ENCODE data around the gene LDLRAD4. TPM values are rescaled to one million over a fixed set of nuclear protein-coding genes. Genes with fewer than 3 reads are reported as not detected.
"Not testable (repeated sequence)": the region's sequence is repeated elsewhere in the genome, so short reads cannot be mapped to it uniquely, and the experiment has no call there.

Gene LDLRAD4
- total RNA-seq, 1 experiment from 2014 or later, result 204 TPM

GRCh38 chr18:13470516-13471197, 252.1 kb downstream of the LDLRAD4 start:
- H2AFZ ChIP-seq (ENCODE audit: low read length), result no peak overlapping the region
- no peaks in the 10 kb centered on the region for H3K9me2 ChIP-seq (replicated peaks; ENCODE audit: insufficient read depth, low read length)
- H3K9ac ChIP-seq (ENCODE audit: low read length), result no peak overlapping the region
- no peaks in the 10 kb centered on the region for H3K9me3 ChIP-seq (ENCODE audit: low read length)
- no peak overlapping the region for H3K27ac ChIP-seq (ENCODE audit: low read length)
- no peak for DNase-seq
- H3K4me2 ChIP-seq (ENCODE audit: low read depth, low read length, poor library complexity, severe bottlenecking), result no peak overlapping the region
- H3K79me2 ChIP-seq (ENCODE audit: low read length), result no peaks in the 10 kb centered on the region
- H4K20me1 ChIP-seq (ENCODE audit: insufficient read depth, low read depth, low read length), result no peaks in the 10 kb centered on the region
- no peak overlapping the region for H3K4me3 ChIP-seq (ENCODE audit: low read length)
- no peaks in the 10 kb centered on the region for H3K27me3 ChIP-seq (ENCODE audit: low read length)
- no peaks in the 10 kb centered on the region for H3K36me3 ChIP-seq (ENCODE audit: insufficient read depth, low read length)
- peaks cover 2% of the 10 kb centered on the region; the same call in 1 of the 2 replicates for H3K4me1 ChIP-seq (ENCODE audit: low read length)

- Histone ChIP-seq H3K9me2 (replicated peaks; ENCODE audit: insufficient read depth, low read length) (no peaks in the 10 kb centered on the region), H3K4me2 (ENCODE audit: low read depth, low read length, poor library complexity, severe bottlenecking) (no peak overlapping the region), H3K27ac (ENCODE audit: low read length) (no peak overlapping the region), H3K4me1 (ENCODE audit: low read length) (no peaks in the 10 kb centered on the region), H3K27me3 (ENCODE audit: low read length) (no peaks in the 10 kb centered on the region), H2AFZ (ENCODE audit: low read length) (no peak overlapping the region), H4K20me1 (ENCODE audit: insufficient read depth, low read depth, low read length) (no peaks in the 10 kb centered on the region), H3K9ac (ENCODE audit: low read length) (no peak overlapping the region), H3K79me2 (ENCODE audit: low read length) (no peaks in the 10 kb centered on the region), H3K4me3 (ENCODE audit: low read length) (no peak overlapping the region), H3K9me3 (ENCODE audit: low read length) (no peaks in the 10 kb centered on the region), H3K36me3 (ENCODE audit: insufficient read depth, low read length) (no peaks in the 10 kb centered on the region)
- DNase-seq, result no peak
Observed at GRCh38 chr18:13471198-13471845, 252.8 kb downstream of the LDLRAD4 start.

- Histone ChIP-seq H3K9ac (ENCODE audit: low read length) (no peak overlapping the region), H3K4me1 (ENCODE audit: low read length) (no peaks in the 10 kb centered on the region)
Observed at GRCh38 chr18:13471971-13472628, 253.5 kb downstream of the LDLRAD4 start.

GRCh38 chr18:13473751-13474150, 255.2 kb downstream of the LDLRAD4 start:
- Histone ChIP-seq H3K4me1 (ENCODE audit: low read length) (no peaks in the 10 kb centered on the region), H3K4me2 (ENCODE audit: low read depth, low read length, poor library complexity, severe bottlenecking) (no peak overlapping the region), H2AFZ (ENCODE audit: low read length) (no peak overlapping the region), H4K20me1 (ENCODE audit: insufficient read depth, low read depth, low read length) (no peaks in the 10 kb centered on the region), H3K79me2 (ENCODE audit: low read length) (no peaks in the 10 kb centered on the region), H3K9me3 (ENCODE audit: low read length) (no peaks in the 10 kb centered on the region), H3K9me2 (replicated peaks; ENCODE audit: insufficient read depth, low read length) (no peaks in the 10 kb centered on the region), H3K9ac (ENCODE audit: low read length) (no peak overlapping the region), H3K36me3 (ENCODE audit: insufficient read depth, low read length) (no peaks in the 10 kb centered on the region), H3K27me3 (ENCODE audit: low read length) (no peaks in the 10 kb centered on the region), H3K4me3 (ENCODE audit: low read length) (no peak overlapping the region), H3K27ac (ENCODE audit: low read length) (no peak overlapping the region)
- no peak for DNase-seq

More at GRCh38 chr18:13471971-13472628, 253.5 kb downstream of the LDLRAD4 start:
- Histone ChIP-seq H3K9me2 (replicated peaks; ENCODE audit: insufficient read depth, low read length) (no peaks in the 10 kb centered on the region), H2AFZ (ENCODE audit: low read length) (no peak overlapping the region), H4K20me1 (ENCODE audit: insufficient read depth, low read depth, low read length) (no peaks in the 10 kb centered on the region), H3K9me3 (ENCODE audit: low read length) (no peaks in the 10 kb centered on the region), H3K4me2 (ENCODE audit: low read depth, low read length, poor library complexity, severe bottlenecking) (no peak overlapping the region), H3K27me3 (ENCODE audit: low read length) (no peaks in the 10 kb centered on the region), H3K79me2 (ENCODE audit: low read length) (no peaks in the 10 kb centered on the region), H3K36me3 (ENCODE audit: insufficient read depth, low read length) (no peaks in the 10 kb centered on the region), H3K4me3 (ENCODE audit: low read length) (no peak overlapping the region), H3K27ac (ENCODE audit: low read length) (no peak overlapping the region)
- DNase-seq, result no peak

GRCh38 chr18:13474336-13474735, 255.8 kb downstream of the LDLRAD4 start:
- Histone ChIP-seq H3K27me3 (ENCODE audit: low read length) (no peaks in the 10 kb centered on the region), H3K36me3 (ENCODE audit: insufficient read depth, low read length) (no peaks in the 10 kb centered on the region), H3K4me2 (ENCODE audit: low read depth, low read length, poor library complexity, severe bottlenecking) (no peak overlapping the region), H3K79me2 (ENCODE audit: low read length) (no peaks in the 10 kb centered on the region), H4K20me1 (ENCODE audit: insufficient read depth, low read depth, low read length) (no peaks in the 10 kb centered on the region), H3K4me1 (ENCODE audit: low read length) (no peaks in the 10 kb centered on the region), H3K9me3 (ENCODE audit: low read length) (no peaks in the 10 kb centered on the region), H3K9me2 (replicated peaks; ENCODE audit: insufficient read depth, low read length) (no peaks in the 10 kb centered on the region), H3K9ac (ENCODE audit: low read length) (no peak overlapping the region), H3K4me3 (ENCODE audit: low read length) (no peak overlapping the region), H3K27ac (ENCODE audit: low read length) (no peak overlapping the region), H2AFZ (ENCODE audit: low read length) (no peak overlapping the region)
- no peak for DNase-seq

GRCh38 chr18:13474907-13475545, 256.5 kb downstream of the LDLRAD4 start:
- Histone ChIP-seq H3K36me3 (ENCODE audit: insufficient read depth, low read length) (no peaks in the 10 kb centered on the region), H3K9me3 (ENCODE audit: low read length) (no peaks in the 10 kb centered on the region), H3K4me2 (ENCODE audit: low read depth, low read length, poor library complexity, severe bottlenecking) (no peak overlapping the region), H3K27ac (ENCODE audit: low read length) (no peak overlapping the region), H4K20me1 (ENCODE audit: insufficient read depth, low read depth, low read length) (no peaks in the 10 kb centered on the region), H3K79me2 (ENCODE audit: low read length) (no peaks in the 10 kb centered on the region), H3K27me3 (ENCODE audit: low read length) (no peaks in the 10 kb centered on the region), H3K4me3 (ENCODE audit: low read length) (no peak overlapping the region), H3K9ac (ENCODE audit: low read length) (no peak overlapping the region), H3K9me2 (replicated peaks; ENCODE audit: insufficient read depth, low read length) (no peaks in the 10 kb centered on the region), H2AFZ (ENCODE audit: low read length) (no peak overlapping the region), H3K4me1 (ENCODE audit: low read length) (no peaks in the 10 kb centered on the region)
- DNase-seq, result no peak

- not testable (repeated sequence) for H3K27me3 ChIP-seq (ENCODE audit: low read length); DNase-seq; H3K27ac ChIP-seq (ENCODE audit: low read length); H3K9me3 ChIP-seq (ENCODE audit: low read length); H3K79me2 ChIP-seq (ENCODE audit: low read length); H2AFZ ChIP-seq (ENCODE audit: low read length); H3K9me2 ChIP-seq (replicated peaks; ENCODE audit: insufficient read depth, low read length); H3K36me3 ChIP-seq (ENCODE audit: insufficient read depth, low read length); H3K4me1 ChIP-seq (ENCODE audit: low read length); H3K9ac ChIP-seq (ENCODE audit: low read length); H4K20me1 ChIP-seq (ENCODE audit: insufficient read depth, low read depth, low read length); H3K4me3 ChIP-seq (ENCODE audit: low read length); H3K4me2 ChIP-seq (ENCODE audit: low read depth, low read length, poor library complexity, severe bottlenecking)
Observed at GRCh38 chr18:13476312-13476711, 257.8 kb downstream of the LDLRAD4 start.

GRCh38 chr18:13477147-13477683, 258.7 kb downstream of the LDLRAD4 start:
- no peaks in the 10 kb centered on the region for H3K9me2 ChIP-seq (replicated peaks; ENCODE audit: insufficient read depth, low read length)
- no peaks in the 10 kb centered on the region for H3K4me1 ChIP-seq (ENCODE audit: low read length)
- no peak overlapping the region for H3K9ac ChIP-seq (ENCODE audit: low read length)
- H3K27me3 ChIP-seq (ENCODE audit: low read length), result no peaks in the 10 kb centered on the region
- no peaks in the 10 kb centered on the region for H3K36me3 ChIP-seq (ENCODE audit: insufficient read depth, low read length)
- H3K4me2 ChIP-seq (ENCODE audit: low read depth, low read length, poor library complexity, severe bottlenecking), result no peak overlapping the region
- no peaks in the 10 kb centered on the region for H3K79me2 ChIP-seq (ENCODE audit: low read length)
- no peaks in the 10 kb centered on the region for H3K9me3 ChIP-seq (ENCODE audit: low read length)
- H4K20me1 ChIP-seq (ENCODE audit: insufficient read depth, low read depth, low read length), result no peaks in the 10 kb centered on the region
- no peak overlapping the region for H3K4me3 ChIP-seq (ENCODE audit: low read length)
- no peak overlapping the region for H2AFZ ChIP-seq (ENCODE audit: low read length)
- no peak for DNase-seq
- no peak overlapping the region for H3K27ac ChIP-seq (ENCODE audit: low read length)

All from Karpas-422 (cell line).